BJ (cell line): Measurements from ENCODE around the gene LOXL3. TPM values are rescaled to one million over a fixed set of nuclear protein-coding genes. Genes with fewer than 3 reads are reported as not detected.
A peak's percentile ranks its signal among the peaks of the same experiment; 100 is the strongest.

Source experiments
- CTCF ChIA-PET: fragments of 350-600 bp; formaldehyde crosslinking; extraction: SDS; loops from one replicate; lab custom pipeline; 2021; ENCODE audit warnings: antibody characterized with exemption, inconsistent platforms; lab: Yijun Ruan, JAX
- POLR2A ChIA-PET: fragments of 300-600 bp; sonication (Branson Sonifier 250); formaldehyde crosslinking; extraction: SDS; loops from one replicate; lab custom pipeline; 2021; ENCODE audit warnings: antibody characterized with exemption; lab: Charles Lee
- DNase-seq: peaks from one replicate; pipeline ENCODE4 v3.0.0-alpha.2; 2011; ENCODE audit warnings: low read depth
- H3K27me3 ChIP-seq: 2 replicates; pipeline ENCODE4 v1.6.0; 2011; ENCODE audit warnings: low read length; ENCODE audit not compliant: control insufficient read depth, insufficient read depth
- H3K36me3 ChIP-seq: 2 replicates; pipeline ENCODE4 v1.5.1; 2011; ENCODE audit warnings: low read length; ENCODE audit not compliant: control insufficient read depth, insufficient read depth
- H3K4me3 ChIP-seq: 2 replicates; pipeline ENCODE4 v1.5.1; 2011; ENCODE audit warnings: low read depth, mild to moderate bottlenecking, control low read depth, low read length
- polyA plus RNA-seq: library from polyadenylated mRNA; depleted of rRNA; stranded (reverse); fragments of >200 nt; gene quantifications from 2 replicates; pipeline ENCODE4 v1.2.3, GENCODE V29; 2011
- TF ChIP-seq, protein P1 (sequence below): IDR thresholded peaks from 2 replicates; pipeline ENCODE4 v1.5.1; 2011; ENCODE audit warnings: low read depth, mild to moderate bottlenecking, control low read depth, inconsistent platforms, low read length, moderate library complexity; ENCODE audit not compliant: insufficient read depth

The LOXL3 gene
- polyA plus RNA-seq, 1 experiment, result 130 TPM

DNA sequence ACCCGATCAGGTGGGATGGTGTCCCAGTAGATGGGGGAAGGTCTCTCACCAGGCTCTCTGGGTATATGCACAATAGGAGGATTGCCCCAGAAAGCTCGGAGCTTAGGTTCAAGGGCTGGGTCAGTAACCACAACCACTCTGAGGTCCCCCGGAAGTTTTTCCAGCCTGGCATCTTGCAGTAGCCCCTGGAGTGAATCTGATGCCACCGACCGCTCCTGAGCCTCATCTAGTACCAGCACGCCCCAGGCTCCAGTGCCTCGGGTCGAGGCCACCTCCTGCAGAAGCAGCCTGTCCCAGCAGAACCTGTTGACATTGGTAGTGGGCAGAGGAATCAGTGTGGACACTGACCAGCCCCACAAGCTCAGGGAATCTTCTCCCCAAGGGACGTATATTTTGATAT lies 29.7 kb downstream of the LOXL3 start:
- CTCF ChIA-PET, result no interaction called here
- no peak overlapping the region for H3K4me3 ChIP-seq
- TF ChIP-seq, protein P1, sequence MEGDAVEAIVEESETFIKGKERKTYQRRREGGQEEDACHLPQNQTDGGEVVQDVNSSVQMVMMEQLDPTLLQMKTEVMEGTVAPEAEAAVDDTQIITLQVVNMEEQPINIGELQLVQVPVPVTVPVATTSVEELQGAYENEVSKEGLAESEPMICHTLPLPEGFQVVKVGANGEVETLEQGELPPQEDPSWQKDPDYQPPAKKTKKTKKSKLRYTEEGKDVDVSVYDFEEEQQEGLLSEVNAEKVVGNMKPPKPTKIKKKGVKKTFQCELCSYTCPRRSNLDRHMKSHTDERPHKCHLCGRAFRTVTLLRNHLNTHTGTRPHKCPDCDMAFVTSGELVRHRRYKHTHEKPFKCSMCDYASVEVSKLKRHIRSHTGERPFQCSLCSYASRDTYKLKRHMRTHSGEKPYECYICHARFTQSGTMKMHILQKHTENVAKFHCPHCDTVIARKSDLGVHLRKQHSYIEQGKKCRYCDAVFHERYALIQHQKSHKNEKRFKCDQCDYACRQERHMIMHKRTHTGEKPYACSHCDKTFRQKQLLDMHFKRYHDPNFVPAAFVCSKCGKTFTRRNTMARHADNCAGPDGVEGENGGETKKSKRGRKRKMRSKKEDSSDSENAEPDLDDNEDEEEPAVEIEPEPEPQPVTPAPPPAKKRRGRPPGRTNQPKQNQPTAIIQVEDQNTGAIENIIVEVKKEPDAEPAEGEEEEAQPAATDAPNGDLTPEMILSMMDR, result no peak
- H3K27me3 ChIP-seq, result peaks cover 16% of the 10 kb centered on the region
- POLR2A ChIA-PET, result no interaction called here
- H3K36me3 ChIP-seq, result peaks cover 18% of the 10 kb centered on the region
- no peak for DNase-seq

DNA sequence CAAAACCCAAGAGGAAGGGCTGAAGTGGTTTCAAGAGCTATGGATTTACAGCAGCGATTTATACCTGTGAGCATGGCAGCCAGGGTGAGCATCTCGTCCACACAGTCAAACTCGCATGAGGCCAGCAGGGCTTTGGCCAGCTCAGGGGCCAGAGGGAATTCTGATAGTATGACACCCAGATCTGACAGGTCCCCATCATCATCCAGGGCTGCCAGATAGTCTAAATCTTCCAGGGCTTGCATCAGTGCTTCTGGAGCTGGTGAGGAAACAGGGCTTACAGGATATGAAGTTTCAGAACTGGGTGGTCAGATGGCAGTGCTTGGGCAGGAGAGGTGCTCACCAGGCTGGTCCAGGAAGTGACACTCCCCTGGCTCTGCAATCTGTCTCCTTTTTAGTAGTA lies 31.2 kb downstream of the LOXL3 start:
- Histone ChIP-seq H3K36me3 (peaks cover 17% of the 10 kb centered on the region), H3K4me3 (no peak overlapping the region), H3K27me3 (peaks cover 28% of the 10 kb centered on the region)
- POLR2A ChIA-PET, result interaction anchor here (0.6 kb wide), 1 partner anchor 62 kb away, joined by 8 read pairs; no protein-coding TSS in a partner anchor
- CTCF ChIA-PET, result interaction anchor here (2.6 kb wide), 1 partner anchor 40 kb away, joined by 10 read pairs; the partner anchor contains the start of genes CCDC142 and TTC31
- TF ChIP-seq, protein P1, result no peak
- DNase-seq, result no peak

DNA sequence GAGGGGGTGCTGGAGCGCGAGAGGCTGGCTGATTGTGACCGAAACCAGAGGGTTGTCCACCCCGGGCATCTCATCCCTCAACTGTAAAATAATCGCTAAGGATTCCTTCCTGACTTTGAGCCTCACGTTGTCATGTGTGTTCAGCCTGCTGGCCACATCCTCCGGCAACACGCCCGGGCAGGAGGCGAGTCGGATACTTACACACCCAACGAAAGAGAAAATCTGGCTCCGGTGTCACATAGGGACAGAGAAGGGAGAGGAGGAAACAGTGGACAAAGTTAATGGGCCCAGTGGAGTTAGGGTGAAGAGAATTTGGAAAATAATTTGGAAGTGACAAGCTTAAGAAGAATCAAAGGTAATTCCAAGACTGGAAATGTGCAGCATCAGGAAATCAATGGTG lies 37.1 kb downstream of the LOXL3 start:
- CTCF ChIA-PET, result no interaction called here
- H3K27me3 ChIP-seq, result peaks cover 62% of the 10 kb centered on the region

GRCh38 chr2:74515981-74516633 lies 37.6 kb downstream of the LOXL3 start:
- POLR2A ChIA-PET, result no interaction called here
- Histone ChIP-seq H3K27me3 (peaks cover 62% of the 10 kb centered on the region), H3K4me3 (peak overlapping the region; percentile 2; the same call in 1 of the 2 replicates), H3K36me3 (no peaks in the 10 kb centered on the region; the same call in 1 of the 2 replicates)
- DNase-seq, result no peak
- CTCF ChIA-PET, result no interaction called here
- TF ChIP-seq, protein P1, result no peak

More for the DNA sequence above, 37.1 kb downstream of the LOXL3 start:
- POLR2A ChIA-PET, result no interaction called here
- no peaks in the 10 kb centered on the region; the same call in 1 of the 2 replicates for H3K36me3 ChIP-seq
- DNase-seq, result no peak
- TF ChIP-seq, protein P1, result no peak
- H3K4me3 ChIP-seq, result no peak overlapping the region

- DNase-seq, result no peak
- Histone ChIP-seq H3K27me3 (peaks cover 60% of the 10 kb centered on the region), H3K36me3 (no peaks in the 10 kb centered on the region; the same call in 1 of the 2 replicates), H3K4me3 (no peak overlapping the region)
- CTCF ChIA-PET, result no interaction called here
- TF ChIP-seq, protein P1, result no peak
- POLR2A ChIA-PET, result no interaction called here
These were observed 38.3 kb downstream of the LOXL3 start for GRCh38 chr2:74515271-74515980.
